GM06990 (cell line): ENCODE results near the gene RAB36.
A peak's percentile ranks its signal among the peaks of the same experiment; 100 is the strongest.

ENCODE experiments used
- DNase-seq: peaks from one replicate; pipeline ENCODE4 v3.0.0-alpha.2; 2011; ENCODE audit not compliant: insufficient read length; ENCODE audit errors: extremely low read depth
- H3K27me3 ChIP-seq: replicated peaks from 2 replicates; pipeline ENCODE4 v1.6.0; 2011; ENCODE audit warnings: low read length; ENCODE audit not compliant: control insufficient read depth, insufficient read depth
- H3K36me3 ChIP-seq: 2 replicates; pipeline ENCODE4 v1.5.1; 2011; ENCODE audit warnings: low read length; ENCODE audit not compliant: control insufficient read depth, insufficient read depth
- H3K4me3 ChIP-seq: replicated peaks from 2 replicates; pipeline ENCODE4 v1.5.1; 2011; ENCODE audit warnings: low read depth, mild to moderate bottlenecking, control low read depth, low read length
- CTCF ChIP-seq: IDR thresholded peaks from 2 replicates; pipeline ENCODE4 v1.5.1; 2011; ENCODE audit warnings: low read length, control low read depth, mild to moderate bottlenecking, inconsistent platforms; ENCODE audit not compliant: insufficient read depth, poor library complexity, severe bottlenecking

The RAB36 gene

GRCh38 chr22:23144932-23145877 is at the start of gene RAB36:
Gene RAB36 (plus strand): TSS chr22:23145477. CDS start chr22:23146617, 1,140 bp downstream.
- DNase-seq = peak; percentile 90
- H3K27me3 ChIP-seq = no peaks in the 10 kb centered on the region
- no peaks in the 10 kb centered on the region for H3K36me3 ChIP-seq
- TF ChIP-seq CTCF = no peak
- H3K4me3 ChIP-seq = peak within 1 kb of the TSS; percentile 34

GRCh38 chr22:23095733-23096342 is 49.4 kb upstream of the RAB36 start:
- no peak for TF ChIP-seq CTCF
- no peaks in the 10 kb centered on the region for H3K27me3 ChIP-seq
- no peaks in the 10 kb centered on the region for H3K36me3 ChIP-seq
- DNase-seq = no peak
- H3K4me3 ChIP-seq = no peak overlapping the region

- no peak for TF ChIP-seq CTCF
- no peaks in the 10 kb centered on the region for H3K36me3 ChIP-seq
Observed at GRCh38 chr22:23097412-23098229, 47.7 kb upstream of the RAB36 start.

GRCh38 chr22:23098230-23098705 is 47.0 kb upstream of the RAB36 start:
- H3K27me3 ChIP-seq = no peaks in the 10 kb centered on the region
- H3K4me3 ChIP-seq = no peak overlapping the region
- DNase-seq = no peak
- H3K36me3 ChIP-seq = no peaks in the 10 kb centered on the region
- no peak for TF ChIP-seq CTCF

More at GRCh38 chr22:23097412-23098229, 47.7 kb upstream of the RAB36 start:
- Histone ChIP-seq H3K27me3 (no peaks in the 10 kb centered on the region), H3K4me3 (no peak overlapping the region)
- DNase-seq = no peak

GRCh38 chr22:23098718-23099530 is 46.4 kb upstream of the RAB36 start:
- Histone ChIP-seq H3K4me3 (no peak overlapping the region), H3K27me3 (no peaks in the 10 kb centered on the region), H3K36me3 (no peaks in the 10 kb centered on the region)
- no peak for TF ChIP-seq CTCF
- DNase-seq = no peak
